Neural crest cell (in vitro differentiated cells): ENCODE data around the gene SDR9C7. TPM values are rescaled to one million over a fixed set of nuclear protein-coding genes. Genes with fewer than 3 reads are reported as not detected.

Source experiments
- DNase-seq: peaks from one replicate; pipeline ENCODE4 v3.0.0; 2021; ENCODE audit warnings: low read depth, mixed read lengths, low spot score
- H3K27ac Mint-ChIP-seq: one replicate; pipeline ENCODE4 v1.8.0; 2021; ENCODE audit warnings: mild to moderate bottlenecking, mixed read lengths; ENCODE audit not compliant: unreplicated experiment
- H3K27me3 Mint-ChIP-seq: 2 replicates; pipeline ENCODE4 v1.8.0; 2021; ENCODE audit warnings: low read depth, mild to moderate bottlenecking, mixed read lengths
- H3K36me3 Mint-ChIP-seq: 2 replicates; pipeline ENCODE4 v1.8.0; 2021; ENCODE audit warnings: low read depth, mild to moderate bottlenecking, mixed read lengths
- H3K4me1 Mint-ChIP-seq: 2 replicates; pipeline ENCODE4 v1.8.0; 2021; ENCODE audit warnings: mixed read lengths
- H3K4me3 Mint-ChIP-seq: one replicate; pipeline ENCODE4 v1.8.0; 2021; ENCODE audit warnings: mild to moderate bottlenecking, mixed read lengths
- H3K9me3 Mint-ChIP-seq: 2 replicates; pipeline ENCODE4 v1.8.0; 2021; ENCODE audit warnings: mixed read lengths
- CTCF ChIP-seq: fragments of 200-600 bp; sonication (generic); conservative IDR thresholded peaks from 2 replicates; pipeline ENCODE4 v1.5.0; 2021; ENCODE audit warnings: antibody characterized with exemption, mild to moderate bottlenecking
- total RNA-seq: library from RNA; stranded (reverse); gene quantifications from 2 replicates; pipeline ENCODE4 v1.2.1, GENCODE V29; 2021

SDR9C7 gene
- total RNA-seq, 1 donor from 2014 or later: not detected

- Mint-ChIP-seq H3K36me3 (no peaks in the 10 kb centered on the region), H3K9me3 (peaks cover 11% of the 10 kb centered on the region), H3K4me3 (no peak overlapping the region), H3K27me3 (peaks cover 13% of the 10 kb centered on the region), H3K4me1 (no peaks in the 10 kb centered on the region), H3K27ac (peak overlapping the region; percentile 27)
- no peak for TF ChIP-seq CTCF
- no peak for DNase-seq
These were observed 56.8 kb downstream of the SDR9C7 start for GRCh38 chr12:56877195-56878009.

GRCh38 chr12:56874821-56875220 is 59.4 kb downstream of the SDR9C7 start:
- no peak for TF ChIP-seq CTCF
- H3K4me1 Mint-ChIP-seq: no peaks in the 10 kb centered on the region
- peaks cover 18% of the 10 kb centered on the region for H3K27me3 Mint-ChIP-seq
- no peaks in the 10 kb centered on the region for H3K36me3 Mint-ChIP-seq
- H3K9me3 Mint-ChIP-seq: peaks cover 4% of the 10 kb centered on the region
- no peak for DNase-seq
- no peak overlapping the region for H3K4me3 Mint-ChIP-seq
- H3K27ac Mint-ChIP-seq: no peak overlapping the region

- H3K27me3 Mint-ChIP-seq: peaks cover 18% of the 10 kb centered on the region
- H3K36me3 Mint-ChIP-seq: no peaks in the 10 kb centered on the region
- no peak overlapping the region for H3K4me3 Mint-ChIP-seq
- no peaks in the 10 kb centered on the region for H3K4me1 Mint-ChIP-seq
- peaks cover 4% of the 10 kb centered on the region for H3K9me3 Mint-ChIP-seq
- no peak for DNase-seq
- H3K27ac Mint-ChIP-seq: no peak overlapping the region
- no peak for TF ChIP-seq CTCF
These were observed 60.8 kb downstream of the SDR9C7 start for GRCh38 chr12:56873382-56873781.

Other genes starting within 250 kb of the SDR9C7 start
- gene PTGES3, start 246.1 kb downstream of the SDR9C7 start, total RNA-seq: 282 and 284 TPM in 2 replicates
- gene NACA, start 209.1 kb downstream of the SDR9C7 start, total RNA-seq: 1,026 and 1,074 TPM in 2 replicates
- 45.7 and 47.3 TPM in 2 replicates for gene PRIM1, start 182.1 kb downstream of the SDR9C7 start, total RNA-seq
- 2.6 and 2.7 TPM in 2 replicates for gene HSD17B6, start 171.1 kb downstream of the SDR9C7 start, total RNA-seq
- 0.34 and 0.44 TPM in 2 replicates for gene RDH16, start 23.2 kb upstream of the SDR9C7 start, total RNA-seq
- gene ZBTB39, start 72.1 kb upstream of the SDR9C7 start, total RNA-seq: 27.9 and 28.6 TPM in 2 replicates
- 0.51 TPM in 1 of 2 replicates, not detected in the other for gene TAC3, start 82.1 kb upstream of the SDR9C7 start, total RNA-seq
- gene MYO1A, start 115.7 kb upstream of the SDR9C7 start, total RNA-seq: 0.25 and 0.40 TPM in 2 replicates
- gene NEMP1, start 144.4 kb upstream of the SDR9C7 start, total RNA-seq: 44.0 and 49.6 TPM in 2 replicates
- gene NAB2, start 154.7 kb upstream of the SDR9C7 start, total RNA-seq: 58.0 and 61.2 TPM in 2 replicates
- 40.2 and 41.7 TPM in 2 replicates for gene STAT6, start 177.0 kb upstream of the SDR9C7 start, total RNA-seq
- 61.8 and 62.7 TPM in 2 replicates for gene LRP1, start 194.1 kb upstream of the SDR9C7 start, total RNA-seq
- gene LRP1-AS, start 213.2 kb upstream of the SDR9C7 start, total RNA-seq: not detected in 2 replicates